Measurements from ENCODE around the gene CNN1.

- no peak for TF ChIP-seq POLR2AphosphoS5 (IDR thresholded peaks at IDR 0.05; ENCODE audit: low read depth, low read length)
- no peak for TF ChIP-seq REST (IDR thresholded peaks at IDR 0.05; ENCODE audit: insufficient read depth in 1 of 2, low read depth in 2 of 2, low read length in 2 of 2)
- no peak for TF ChIP-seq SIN3A (IDR thresholded peaks at IDR 0.05; ENCODE audit: borderline replicate concordance, insufficient read depth, low read length)
- TF ChIP-seq TAF1 (IDR thresholded peaks at IDR 0.05; ENCODE audit: borderline replicate concordance, insufficient read depth, low read length) = no peak
- TF ChIP-seq FOXP2 (optimal IDR thresholded peaks at IDR 0.05; ENCODE audit: borderline replicate concordance, extremely low read depth, extremely low read length, insufficient read depth) = no peak
These were observed 16.6 kb downstream of the CNN1 start for GRCh38 chr19:11555246-11555645.

Data from PFSK-1 (cell line).